ENCODE results near the gene CERK. TPM values are rescaled to one million over a fixed set of nuclear protein-coding genes. Genes with fewer than 3 reads are reported as not detected.
A peak's percentile ranks its signal among the peaks of the same experiment; 100 is the strongest.

Gene CERK
- total and polyA plus RNA-seq, 11 donors: 17.8 to 125 (median 72.3) TPM

DNA sequence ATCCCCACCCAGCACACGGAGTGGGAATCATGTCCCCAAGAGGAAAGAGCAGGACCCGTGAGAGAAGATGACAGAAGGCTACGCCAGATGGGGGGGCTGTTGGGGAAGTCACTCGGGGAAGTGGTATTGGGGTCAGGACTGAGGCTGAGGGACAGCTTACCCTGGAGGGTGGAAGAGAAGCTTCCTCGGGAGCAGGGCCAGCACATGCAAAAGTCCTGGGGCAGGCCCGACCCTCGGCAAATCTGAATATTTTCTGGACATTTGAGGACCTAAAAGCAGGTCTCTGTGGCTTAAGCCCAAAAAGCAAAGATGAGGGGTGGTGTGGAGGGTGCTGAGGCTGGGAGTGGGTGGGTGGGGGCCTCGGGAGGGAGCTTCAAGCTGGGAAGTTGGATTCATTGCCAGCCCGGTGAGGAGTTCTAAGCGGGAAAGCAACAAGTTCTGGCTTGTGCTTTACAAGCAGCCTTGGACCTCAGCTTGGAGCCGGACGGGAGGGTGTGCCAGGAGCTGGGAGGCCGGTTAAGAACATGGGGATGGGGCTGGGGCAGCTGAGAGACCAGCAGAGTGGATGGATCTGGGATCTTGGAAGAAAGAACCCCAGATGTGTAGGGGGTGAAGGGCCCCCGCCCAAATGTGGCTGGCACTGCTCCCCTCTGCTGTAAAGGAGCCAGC is 83.0 kb downstream of the CERK start:
- no peak for ATAC-seq
- no peaks in the 10 kb centered on the region for H3K27me3 ChIP-seq
- H3K4me3 ChIP-seq: no peak overlapping the region
- 87 to 93% (median 90%) methylated on average over 14 of the region's 14 CpGs for WGBS, 4 donors
- no peaks in the 10 kb centered on the region for H3K9me3 ChIP-seq
- peaks cover 0 to 12% (median 0%) of the 10 kb centered on the region in 9 donors for H3K36me3 ChIP-seq
- H3K27ac ChIP-seq: peak overlapping the region in 2 of 12 donors; percentile 24 to 96
- TF ChIP-seq, protein P1, sequence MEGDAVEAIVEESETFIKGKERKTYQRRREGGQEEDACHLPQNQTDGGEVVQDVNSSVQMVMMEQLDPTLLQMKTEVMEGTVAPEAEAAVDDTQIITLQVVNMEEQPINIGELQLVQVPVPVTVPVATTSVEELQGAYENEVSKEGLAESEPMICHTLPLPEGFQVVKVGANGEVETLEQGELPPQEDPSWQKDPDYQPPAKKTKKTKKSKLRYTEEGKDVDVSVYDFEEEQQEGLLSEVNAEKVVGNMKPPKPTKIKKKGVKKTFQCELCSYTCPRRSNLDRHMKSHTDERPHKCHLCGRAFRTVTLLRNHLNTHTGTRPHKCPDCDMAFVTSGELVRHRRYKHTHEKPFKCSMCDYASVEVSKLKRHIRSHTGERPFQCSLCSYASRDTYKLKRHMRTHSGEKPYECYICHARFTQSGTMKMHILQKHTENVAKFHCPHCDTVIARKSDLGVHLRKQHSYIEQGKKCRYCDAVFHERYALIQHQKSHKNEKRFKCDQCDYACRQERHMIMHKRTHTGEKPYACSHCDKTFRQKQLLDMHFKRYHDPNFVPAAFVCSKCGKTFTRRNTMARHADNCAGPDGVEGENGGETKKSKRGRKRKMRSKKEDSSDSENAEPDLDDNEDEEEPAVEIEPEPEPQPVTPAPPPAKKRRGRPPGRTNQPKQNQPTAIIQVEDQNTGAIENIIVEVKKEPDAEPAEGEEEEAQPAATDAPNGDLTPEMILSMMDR (IDR thresholded peaks at IDR 0.05): no peak
- TF ChIP-seq POLR2A (IDR thresholded peaks at IDR 0.05): no peak
- DNase-seq: no peak
- peaks cover 12 to 93% (median 48%) of the 10 kb centered on the region in 12 donors for H3K4me1 ChIP-seq
- intact Hi-C loops (cut with DNase I): loop anchor here in 3 of 10 donors (5.0 kb wide), 3 partner anchors 32 to 78 kb away; no protein-coding TSS in a partner anchor

DNA sequence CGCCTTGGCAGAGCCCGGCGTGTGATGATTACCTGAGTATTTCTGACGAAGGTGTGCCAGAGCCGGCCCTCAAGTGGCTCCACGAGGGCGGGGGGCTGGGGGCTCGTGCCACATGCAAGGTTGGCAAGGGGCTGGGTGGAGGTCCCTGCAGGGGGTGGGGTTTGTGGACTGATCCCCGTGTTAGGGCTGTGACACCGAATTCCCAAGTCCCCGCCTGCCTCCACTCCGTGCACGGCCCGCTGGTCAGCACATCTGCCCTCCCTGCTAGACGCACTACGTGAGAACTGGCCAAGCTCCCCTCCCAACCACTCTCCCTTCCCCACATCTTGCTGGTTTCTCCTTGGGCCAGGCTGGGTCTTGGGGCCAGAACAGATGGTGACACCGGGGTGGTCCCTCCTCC is 83.6 kb downstream of the CERK start:
- ATAC-seq: no peak
- intact Hi-C loops (cut with DNase I): loop anchor here in 3 of 10 donors (5.0 kb wide), 3 partner anchors 33 to 77 kb away; no protein-coding TSS in a partner anchor
- Histone ChIP-seq H3K4me3 (no peak overlapping the region), H3K27ac (peak overlapping the region in 4 of 12 donors; percentile 13 to 96 (median 62)), H3K36me3 (peaks cover 0 to 7% (median 0%) of the 10 kb centered on the region in 9 donors), H3K4me1 (peaks cover 18 to 93% (median 55%) of the 10 kb centered on the region in 12 donors), H3K9me3 (no peaks in the 10 kb centered on the region), H3K27me3 (no peaks in the 10 kb centered on the region)
- whole genome bisulfite sequencing, 4 donors: 80 to 92% (median 90%) methylated on average over 14 to 17 of the region's 17 CpGs
- TF ChIP-seq, protein P1 (IDR thresholded peaks at IDR 0.05): no peak
- no peak for TF ChIP-seq POLR2A (IDR thresholded peaks at IDR 0.05)
- DNase-seq: no peak

DNA sequence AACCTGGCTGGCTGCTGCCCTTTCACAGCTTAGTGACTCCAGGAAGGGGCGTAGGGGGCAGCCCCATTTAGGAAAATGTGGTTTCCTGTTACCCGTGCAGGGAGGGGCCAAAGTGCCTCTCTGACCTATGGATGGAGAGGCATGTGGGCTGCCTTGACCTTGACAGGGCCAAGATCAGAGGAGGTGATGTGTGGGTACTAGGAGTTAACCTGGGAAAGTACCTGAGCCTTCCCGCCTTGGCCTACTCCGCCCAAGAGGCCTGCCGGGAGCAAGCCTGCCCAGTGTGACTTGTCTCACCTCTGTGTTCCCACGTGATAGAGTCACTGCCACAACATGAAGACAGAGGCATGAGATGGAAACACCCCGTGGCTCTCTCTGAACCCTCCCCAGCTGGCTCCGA is 84.5 kb downstream of the CERK start:
- ATAC-seq (no peak), DNase-seq (no peak)
- intact Hi-C loops (cut with DNase I): loop anchor here in 3 of 10 donors (5.0 kb wide), 3 partner anchors 34 to 76 kb away; no protein-coding TSS in a partner anchor
- TF ChIP-seq, protein P1 (IDR thresholded peaks at IDR 0.05): no peak
- TF ChIP-seq POLR2A (IDR thresholded peaks at IDR 0.05): no peak
- peak overlapping the region in 1 of 12 donors; percentile 38 for H3K4me3 ChIP-seq
- peaks cover 18 to 94% (median 58%) of the 10 kb centered on the region in 12 donors for H3K4me1 ChIP-seq
- H3K36me3 ChIP-seq: peaks cover 0 to 3% (median 0%) of the 10 kb centered on the region in 9 donors
- peak overlapping the region in 11 of 12 donors; percentile 72 to 98 (median 86) for H3K27ac ChIP-seq
- WGBS, 4 donors: 68 to 78% (median 68%) methylated on average over 8 of the region's 8 CpGs
- H3K9me3 ChIP-seq: no peaks in the 10 kb centered on the region
- no peaks in the 10 kb centered on the region for H3K27me3 ChIP-seq

DNA sequence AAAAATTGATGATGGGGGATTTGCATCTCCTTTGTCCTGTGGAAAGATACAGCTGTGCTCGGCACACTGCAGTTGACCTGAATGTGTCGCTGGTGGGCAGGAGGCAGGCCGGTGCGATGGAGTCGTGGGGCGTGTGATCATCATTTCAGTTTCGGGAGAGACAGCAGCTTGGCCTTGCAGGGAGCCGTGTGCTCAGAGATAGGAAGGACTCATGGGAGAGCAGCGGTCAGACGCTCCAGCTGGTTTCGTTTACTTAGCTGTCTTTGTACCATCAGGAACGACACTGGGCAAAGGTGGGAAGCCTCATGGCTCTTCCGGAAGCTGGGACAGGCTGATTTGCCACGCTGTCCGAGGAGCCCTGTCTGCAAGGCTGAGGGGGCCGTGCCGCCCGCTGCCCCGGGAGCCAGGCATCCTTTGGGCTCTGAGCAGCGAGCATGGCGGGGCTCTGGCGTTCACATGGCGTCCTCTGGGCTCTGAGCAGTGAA is 85.2 kb downstream of the CERK start:
- WGBS, 4 donors: 32 to 51% (median 41%) methylated on average over 9 to 23 of the region's 23 CpGs
- ATAC-seq (peak in 3 of 4 donors; percentile 3 to 17 (median 16)), DNase-seq (peak in 1 of 5 donors; percentile 62)
- H3K4me3 ChIP-seq: peak overlapping the region in 10 of 12 donors; percentile 9 to 38 (median 26)
- H3K27ac ChIP-seq: peak overlapping the region; percentile 53 to 98 (median 84)
- no peaks in the 10 kb centered on the region for H3K9me3 ChIP-seq
- TF ChIP-seq POLR2A (IDR thresholded peaks at IDR 0.05): no peak
- TF ChIP-seq, protein P1 (IDR thresholded peaks at IDR 0.05): peak in 1 of 12 donors; percentile 30
- peaks cover 18 to 91% (median 59%) of the 10 kb centered on the region in 12 donors for H3K4me1 ChIP-seq
- H3K36me3 ChIP-seq: peaks cover 0 to under 1% (median 0%) of the 10 kb centered on the region in 9 donors
- intact Hi-C loops (cut with DNase I): loop anchor here in 3 of 10 donors (5.0 kb wide), 3 partner anchors 34 to 76 kb away; no protein-coding TSS in a partner anchor
- no peaks in the 10 kb centered on the region for H3K27me3 ChIP-seq

All from heart left ventricle (tissue), 16 donors.